GM19452 (cell line): ENCODE measurements around the gene MRFAP1L1.
"Not testable (repeated sequence)": the region's sequence is repeated elsewhere in the genome, so short reads cannot be mapped to it uniquely, and the experiment has no call there.

ENCODE experiments used
- ATAC-seq: cut with Tn5 transposase; IDR thresholded peaks from one replicate; pipeline ENCODE4 v1.9.1; 2021; ENCODE audit not compliant: unreplicated experiment

MRFAP1L1 gene

DNA sequence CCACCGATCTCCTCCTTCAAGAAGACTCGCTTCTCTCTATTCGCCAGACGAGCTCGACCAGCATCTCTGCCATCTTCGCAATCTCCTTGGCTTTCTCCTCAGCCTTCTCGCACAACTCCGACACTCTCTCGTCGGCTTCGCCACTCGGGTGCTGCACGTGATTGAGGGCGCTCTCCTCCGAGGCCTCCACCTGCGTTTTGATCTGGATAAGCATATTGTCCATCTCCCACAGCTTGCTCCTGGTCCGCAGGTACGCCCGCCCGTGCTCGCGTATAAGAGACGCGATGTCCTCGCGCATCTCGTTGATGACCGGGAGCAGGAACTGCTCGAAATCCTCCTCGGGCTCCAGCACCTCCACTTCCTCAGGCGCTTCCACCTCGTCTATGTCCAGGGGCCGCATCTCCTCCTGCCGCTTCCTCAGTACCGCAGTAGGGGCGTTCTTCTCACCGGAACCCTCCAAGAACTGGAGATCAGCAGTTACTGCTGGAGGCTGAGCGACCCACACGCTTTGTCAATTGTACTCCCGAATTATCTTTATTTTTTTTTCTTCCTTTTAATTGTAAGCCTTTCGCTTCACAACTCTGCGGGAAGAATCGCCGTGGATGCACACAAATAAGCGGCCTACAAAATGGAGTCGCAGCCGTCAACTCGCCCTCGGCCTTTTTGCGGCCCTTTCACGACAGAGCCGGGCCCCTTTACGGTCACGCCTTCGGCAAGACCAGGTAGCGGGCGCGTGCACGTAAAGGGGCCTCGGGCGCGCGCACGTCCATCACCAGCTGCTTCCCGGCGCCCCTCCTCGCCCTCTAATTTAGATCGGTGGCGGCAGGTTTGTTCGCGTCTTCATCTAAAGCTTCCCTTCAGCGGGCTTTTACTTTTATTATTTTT is at the start of gene MRFAP1L1:
Gene MRFAP1L1, minus strand, starts transcription at position 636 of the 885 bp plus-strand sequence. Its CDS starts 236 bp downstream, at position 400.
- ATAC-seq: peak; percentile 66

DNA sequence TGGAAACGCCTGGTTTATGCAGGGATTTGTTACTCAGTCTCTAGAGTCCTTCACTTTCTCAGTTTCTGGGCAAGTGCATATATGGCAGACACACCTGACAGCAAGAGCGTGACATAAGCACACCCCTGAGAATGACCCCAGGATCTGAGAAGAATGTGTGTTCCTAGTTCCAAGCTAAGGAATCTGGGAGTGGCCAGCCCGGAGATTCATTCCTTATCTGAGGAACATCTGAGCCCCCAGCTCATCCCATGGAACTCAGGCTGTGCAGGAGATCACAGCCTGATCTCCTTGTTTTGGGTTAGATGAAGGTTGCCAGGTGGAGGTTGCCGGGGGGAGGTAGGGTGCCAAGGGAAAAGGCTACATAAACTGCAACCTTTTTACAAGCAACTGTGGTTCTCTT is 49.1 kb upstream of the MRFAP1L1 start:
- no peak for ATAC-seq

DNA sequence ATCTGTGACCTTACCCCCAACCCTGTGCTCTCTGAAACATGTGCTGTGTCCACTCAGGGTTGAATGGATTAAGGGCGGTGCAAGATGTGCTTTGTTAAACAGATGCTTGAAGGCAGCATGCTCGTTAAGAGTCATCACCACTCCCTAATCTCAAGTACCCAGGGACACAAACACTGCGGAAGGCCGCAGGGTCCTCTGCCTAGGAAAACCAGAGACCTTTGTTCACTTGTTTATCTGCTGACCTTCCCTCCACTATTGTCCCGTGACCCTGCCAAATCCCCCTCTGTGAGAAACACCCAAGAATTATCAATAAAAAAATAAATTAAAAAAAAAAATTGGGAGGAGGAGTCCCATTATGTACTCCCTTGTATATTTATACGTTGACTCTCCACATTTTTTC is 46.7 kb upstream of the MRFAP1L1 start:
- not testable (repeated sequence) for ATAC-seq

DNA sequence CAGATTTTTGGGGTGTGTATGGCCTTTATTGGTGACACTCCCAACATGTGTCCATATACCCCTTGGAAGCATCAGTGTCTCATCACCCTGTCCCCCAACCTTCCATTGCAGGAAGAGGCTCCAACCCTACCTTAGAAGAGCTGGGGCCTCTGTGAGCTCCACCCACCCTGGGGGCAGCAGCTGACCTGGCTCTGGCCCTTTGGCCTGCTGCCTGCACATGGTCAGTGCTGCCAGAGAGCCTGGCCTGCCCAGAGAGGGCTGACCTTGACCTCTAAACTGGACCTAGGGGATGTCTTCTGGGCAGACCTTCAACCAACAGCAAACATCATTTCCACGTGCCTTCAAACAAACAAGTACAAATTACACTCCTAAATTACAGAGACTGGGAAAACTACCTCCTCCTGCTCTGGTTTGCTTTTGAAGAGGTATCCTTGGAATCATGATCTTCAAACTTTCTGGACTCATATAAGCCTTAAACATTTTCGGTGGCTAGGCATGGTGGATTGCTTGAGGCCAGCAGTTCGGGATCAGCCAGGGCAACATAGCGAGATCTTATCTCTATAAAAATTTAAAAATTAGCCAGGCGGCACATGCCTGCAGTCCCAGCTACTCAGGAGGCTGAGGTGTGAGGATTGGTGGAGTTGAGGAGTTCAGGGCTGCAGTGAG is 45.6 kb upstream of the MRFAP1L1 start:
- no peak for ATAC-seq

DNA sequence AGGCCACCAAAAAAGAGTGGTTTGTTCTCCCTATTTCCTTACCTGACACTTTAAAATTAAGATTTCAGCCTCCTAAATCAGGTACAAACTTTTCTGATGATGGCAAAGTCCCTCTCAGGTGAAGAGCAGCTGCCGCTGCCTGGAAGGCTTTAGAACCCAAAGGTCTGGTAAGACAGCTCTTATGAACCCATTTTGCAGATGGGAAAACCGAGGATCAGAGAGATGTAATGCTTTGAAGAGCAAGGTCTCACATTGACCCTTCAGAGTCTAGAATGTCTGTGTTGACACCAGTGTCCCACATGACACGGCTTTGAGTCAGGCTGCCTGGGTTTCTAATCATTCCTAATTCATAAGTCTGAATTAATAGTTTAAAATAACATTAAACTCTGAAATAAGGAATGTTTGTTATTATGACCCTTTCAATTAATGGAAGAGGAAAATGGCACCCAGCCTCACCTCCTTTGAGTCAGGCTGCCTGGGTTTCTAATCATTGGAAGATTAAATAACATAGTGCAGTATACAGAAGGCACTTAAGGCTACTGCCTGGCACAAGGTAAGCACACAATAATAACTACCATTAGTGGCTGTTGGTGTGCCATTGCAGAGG is 44.9 kb upstream of the MRFAP1L1 start:
- no peak for ATAC-seq

DNA sequence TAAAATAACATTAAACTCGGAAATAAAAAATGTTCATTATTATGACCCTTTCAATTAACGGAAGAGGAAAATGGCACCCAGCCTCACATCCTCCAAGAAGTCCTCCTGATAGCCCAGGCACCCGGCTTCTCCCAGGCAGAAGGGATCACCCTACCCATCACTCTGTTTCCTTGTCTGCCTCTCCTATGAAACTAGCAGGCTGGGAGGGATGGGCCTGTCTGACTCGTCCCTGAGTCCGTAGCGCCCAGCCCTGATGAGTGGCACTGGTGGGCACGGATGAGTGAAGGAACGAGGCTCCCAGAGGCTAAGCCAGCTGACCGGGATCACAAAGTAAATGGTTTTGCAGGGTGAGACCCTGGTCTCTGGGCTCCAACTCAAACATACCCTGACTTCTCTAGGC is 44.2 kb upstream of the MRFAP1L1 start:
- ATAC-seq: no peak

DNA sequence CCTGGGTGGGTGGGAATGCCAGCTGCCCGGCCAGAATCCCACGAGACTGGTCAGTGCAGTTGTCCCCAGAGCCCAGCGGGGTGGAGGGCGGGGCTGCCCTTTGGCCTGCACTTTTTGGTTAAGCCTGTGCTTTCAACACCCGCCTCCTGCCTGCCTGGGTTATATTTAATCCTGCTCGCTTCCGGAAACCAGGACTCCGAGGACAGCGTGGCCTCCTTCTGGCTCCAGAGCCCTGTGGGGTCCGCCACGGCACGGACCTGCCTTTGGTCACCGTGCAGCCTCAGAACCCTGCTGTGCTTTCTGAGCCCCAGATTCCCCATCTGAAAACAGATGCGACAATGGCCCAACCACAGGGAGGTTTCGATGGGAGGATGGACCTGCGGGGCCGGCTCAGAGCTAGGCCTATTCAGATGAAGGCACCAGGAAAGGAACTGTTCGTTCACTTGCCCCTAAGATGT is 43.5 kb upstream of the MRFAP1L1 start:
- no peak for ATAC-seq

DNA sequence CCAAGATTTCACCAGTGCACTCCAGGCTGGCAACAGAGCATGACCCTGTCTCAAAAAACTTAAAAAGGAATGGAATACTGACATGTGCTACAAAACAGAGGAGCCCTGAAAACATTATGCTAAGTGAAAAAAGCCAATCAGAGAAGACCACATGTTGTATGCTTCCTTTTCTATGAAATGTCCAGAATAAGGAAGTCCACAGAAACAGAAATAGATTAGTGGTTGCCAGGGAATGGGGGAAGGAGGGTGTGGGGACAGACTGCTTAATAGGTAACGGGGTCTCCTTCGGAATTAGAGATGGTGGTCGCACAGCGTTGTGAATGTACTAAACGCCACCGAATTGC is 42.8 kb upstream of the MRFAP1L1 start:
- no peak for ATAC-seq

DNA sequence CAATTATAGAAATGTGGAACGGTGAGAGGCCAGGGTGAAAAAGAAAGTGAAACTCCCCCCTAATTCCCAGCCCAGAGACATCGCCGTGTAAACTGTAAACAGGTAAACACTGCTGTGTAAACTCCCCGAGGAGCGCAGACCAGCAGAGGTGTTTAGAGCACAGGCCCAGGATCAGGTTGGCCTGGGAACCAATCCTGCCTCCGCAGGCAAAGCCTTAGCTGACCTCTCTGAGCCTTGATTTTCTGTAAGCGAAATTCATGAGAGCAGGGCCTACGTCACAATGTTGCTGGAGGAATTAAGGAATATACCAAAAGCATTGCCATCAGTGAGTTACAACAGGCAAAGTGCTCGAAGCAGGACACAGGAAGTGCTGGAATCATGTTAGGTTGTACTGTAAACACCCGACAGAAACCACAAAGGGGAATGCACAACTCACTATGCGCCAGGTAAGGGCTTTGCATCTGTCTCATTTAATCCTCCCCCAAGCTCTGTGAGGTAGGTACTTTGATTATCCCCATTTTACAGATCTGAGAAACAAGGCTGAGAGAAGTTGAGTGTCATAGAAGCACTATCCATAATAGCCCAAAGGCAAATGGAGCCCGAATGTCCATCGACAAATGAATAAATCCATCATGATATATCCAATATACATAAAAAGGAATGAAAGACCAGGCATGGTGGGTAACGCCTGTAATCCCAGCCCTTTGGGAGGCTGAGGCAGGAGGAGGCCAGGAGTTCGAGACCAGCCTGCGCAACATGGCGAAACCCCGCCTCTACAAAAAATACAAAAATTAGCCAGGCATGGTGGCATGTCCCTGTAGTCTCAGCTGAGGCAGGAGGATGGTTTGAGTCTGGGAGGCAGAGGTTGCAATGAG is 42.2 kb upstream of the MRFAP1L1 start:
- ATAC-seq: no peak

DNA sequence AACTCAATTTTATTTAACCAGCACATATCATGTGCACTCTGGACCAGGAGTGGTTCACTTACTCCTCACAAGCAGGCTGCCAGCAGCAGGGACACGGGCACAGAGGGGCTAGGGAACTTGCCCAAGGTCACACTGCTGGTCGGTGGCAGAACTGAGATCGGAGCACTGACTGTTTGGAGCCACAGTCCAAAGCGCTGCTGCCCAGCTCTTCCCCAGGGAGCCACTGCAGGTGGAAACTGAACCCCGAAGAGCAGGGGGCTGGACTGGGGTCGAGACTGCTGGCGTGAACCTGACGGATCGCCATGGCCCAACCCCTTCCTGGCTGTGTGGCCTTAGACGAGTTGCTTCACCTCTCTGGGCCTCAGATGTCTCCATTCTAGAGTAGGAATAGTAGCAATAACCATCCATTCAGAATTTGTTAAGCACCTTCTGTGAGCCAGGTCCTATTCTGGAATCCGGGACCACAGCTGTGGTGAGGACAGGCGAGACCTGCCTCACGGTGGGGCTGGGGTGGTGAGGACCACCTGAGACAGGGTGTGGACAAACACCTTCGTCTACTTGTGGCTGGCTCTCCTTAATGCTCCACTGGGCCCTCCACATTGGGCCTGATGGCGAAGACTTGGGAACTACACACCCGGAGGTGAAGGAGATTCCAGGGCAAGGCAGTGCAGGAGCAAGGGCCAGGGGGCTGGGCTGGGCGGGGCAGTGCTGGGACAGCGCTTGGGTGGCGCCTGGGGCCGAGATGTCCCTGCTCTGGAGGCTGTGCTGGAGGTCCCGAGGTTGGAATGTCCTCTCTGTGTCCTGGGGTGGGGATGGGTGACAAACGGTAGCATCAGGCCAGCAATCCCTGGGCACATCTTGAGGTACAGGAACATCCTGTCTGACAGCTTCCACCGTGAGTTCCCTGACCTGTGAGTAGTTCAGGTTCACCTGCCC is 40.9 kb upstream of the MRFAP1L1 start:
- no peak for ATAC-seq

DNA sequence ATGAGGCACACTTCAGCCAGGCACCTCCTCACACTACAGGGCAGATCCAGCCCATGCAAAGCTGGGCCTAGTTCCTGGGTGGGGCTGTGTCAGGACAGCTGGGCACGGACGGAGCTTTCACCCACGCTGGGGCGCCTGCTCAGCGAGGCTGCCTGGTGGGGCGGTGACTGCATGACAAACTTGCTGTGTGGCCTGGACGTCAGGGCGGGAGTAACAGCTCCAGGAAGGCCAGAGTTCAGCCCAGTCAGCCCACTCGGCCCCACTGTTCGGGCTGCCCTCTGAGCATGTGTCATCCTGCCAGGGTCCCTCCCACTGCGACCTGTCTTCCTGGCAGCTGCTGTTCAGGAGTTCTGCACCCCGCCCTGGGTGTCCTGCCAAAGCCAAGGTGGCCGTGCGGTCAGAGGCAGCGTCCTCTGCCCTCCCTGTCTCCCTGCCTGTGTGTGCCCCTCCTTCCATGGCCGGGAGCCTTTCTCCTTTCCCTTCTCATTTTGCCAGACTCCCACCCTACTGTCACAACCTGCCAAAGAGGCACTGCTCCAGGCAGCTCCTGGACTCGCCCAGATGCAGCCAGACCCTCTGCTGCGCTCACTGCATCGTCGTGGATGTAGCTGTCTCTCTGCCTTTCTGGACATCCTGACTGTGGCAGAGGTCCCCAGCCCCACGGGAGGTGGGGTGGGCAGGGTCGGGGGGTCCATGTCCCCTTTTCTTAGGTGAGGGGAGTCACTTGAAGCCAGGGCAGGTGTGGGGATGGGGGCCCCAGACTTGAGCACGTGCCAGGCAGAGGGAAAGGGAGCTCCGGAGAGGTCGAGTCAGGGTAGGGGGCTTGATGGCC is 39.9 kb upstream of the MRFAP1L1 start:
- ATAC-seq: no peak

DNA sequence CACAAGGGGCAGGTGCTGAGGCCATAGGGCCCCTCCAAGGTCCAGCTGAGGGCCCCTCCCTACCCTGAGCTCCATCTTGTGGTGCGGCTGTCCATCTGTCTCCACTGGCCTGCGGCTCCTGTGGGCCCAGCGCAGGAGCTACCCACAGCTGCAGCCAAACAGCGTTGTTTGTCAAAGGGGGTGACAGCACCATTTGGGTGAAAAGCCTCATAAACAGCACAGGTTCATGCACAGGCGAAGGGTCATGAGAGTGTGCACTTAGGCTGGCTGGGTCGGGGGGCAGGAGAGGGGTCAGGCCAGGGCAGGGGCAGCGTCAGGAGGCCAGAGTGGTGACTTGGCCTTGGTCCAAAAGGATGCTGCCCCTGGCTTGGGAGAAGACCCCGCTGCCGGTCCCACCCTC is 38.6 kb upstream of the MRFAP1L1 start:
- no peak for ATAC-seq

DNA sequence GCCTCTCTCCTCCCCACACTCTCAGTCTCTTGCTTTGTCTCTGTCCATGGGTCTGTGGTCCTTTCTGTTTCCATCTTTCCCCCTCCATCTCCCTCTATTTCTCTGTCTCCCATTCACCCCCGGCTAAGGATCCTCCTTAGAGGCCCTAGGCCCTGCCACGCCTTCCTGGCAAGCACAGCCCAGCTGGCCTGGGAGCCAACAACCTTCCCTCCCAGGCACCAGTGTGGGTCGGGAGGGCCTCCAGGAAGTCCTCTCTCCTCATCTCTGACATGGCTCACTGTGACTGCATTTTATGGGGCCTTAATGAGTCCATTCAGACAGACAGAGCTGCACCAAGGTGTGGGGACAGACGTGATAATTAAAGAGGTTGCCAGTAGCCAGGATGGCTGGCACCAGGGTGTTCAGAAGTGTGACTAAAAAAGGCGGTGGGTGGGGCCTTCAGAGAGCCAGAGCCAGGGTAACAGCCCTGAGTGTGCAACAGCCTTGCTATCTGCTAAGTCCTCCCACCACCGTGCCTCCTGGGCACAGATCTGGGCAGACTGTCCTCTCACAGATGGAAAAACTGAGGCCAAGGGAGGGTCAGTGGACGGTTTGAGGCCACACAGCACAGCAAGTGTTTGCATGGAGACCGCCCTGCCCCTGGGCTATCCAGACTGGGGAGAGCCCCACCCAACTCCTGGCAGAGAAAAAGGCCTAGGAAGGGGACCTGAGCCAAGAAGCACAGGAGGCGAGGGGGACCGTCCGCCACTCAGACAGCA is 37.8 kb upstream of the MRFAP1L1 start:
- no peak for ATAC-seq

DNA sequence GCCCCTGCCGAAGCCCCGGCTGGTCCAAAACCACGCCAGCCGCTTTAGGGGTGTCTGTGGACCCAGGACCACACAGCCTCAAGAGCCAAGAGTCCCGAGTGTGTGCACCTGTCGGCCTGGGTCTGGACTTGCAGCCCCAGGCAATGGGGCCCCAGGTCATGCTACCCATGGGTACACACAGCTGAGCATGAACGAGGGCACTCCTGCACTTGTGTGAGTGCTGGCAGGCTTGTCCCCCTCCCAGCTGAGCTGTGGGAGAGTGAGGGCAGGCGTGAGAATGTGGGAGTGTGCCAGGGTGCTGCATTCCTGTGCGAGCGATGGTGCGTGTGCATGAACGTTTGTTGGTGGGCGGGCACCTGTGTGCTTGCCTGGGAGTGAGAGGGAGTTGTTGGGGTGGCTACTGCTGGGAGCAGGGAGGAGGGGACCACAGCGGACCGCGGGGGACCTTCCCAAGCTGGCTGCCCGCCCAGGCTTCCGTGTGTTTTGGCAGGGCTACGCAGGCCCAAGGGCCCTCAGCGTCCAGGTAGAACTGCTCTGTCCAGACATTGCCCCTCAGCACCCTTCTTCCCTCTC is 37.1 kb upstream of the MRFAP1L1 start:
- no peak for ATAC-seq

DNA sequence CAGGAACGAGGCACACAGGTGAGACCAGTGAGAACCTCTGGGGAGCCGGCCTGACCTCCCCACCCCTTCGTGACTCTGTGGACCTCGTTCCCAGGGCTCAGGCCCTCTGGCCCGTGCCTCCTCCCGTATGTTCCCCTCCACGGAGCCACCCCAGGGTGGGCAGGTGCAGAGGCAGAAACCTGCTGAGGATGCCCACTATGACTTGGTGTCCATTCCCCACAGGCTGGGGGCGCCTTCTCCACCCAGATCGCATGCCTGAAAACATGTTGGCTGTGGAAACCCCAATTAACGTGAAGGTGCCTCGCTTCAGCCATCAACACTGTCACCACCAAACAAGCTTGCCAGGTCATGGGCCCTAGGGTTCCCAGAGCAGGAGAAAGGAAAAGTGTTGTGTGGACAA is 33.3 kb upstream of the MRFAP1L1 start:
- ATAC-seq: no peak

DNA sequence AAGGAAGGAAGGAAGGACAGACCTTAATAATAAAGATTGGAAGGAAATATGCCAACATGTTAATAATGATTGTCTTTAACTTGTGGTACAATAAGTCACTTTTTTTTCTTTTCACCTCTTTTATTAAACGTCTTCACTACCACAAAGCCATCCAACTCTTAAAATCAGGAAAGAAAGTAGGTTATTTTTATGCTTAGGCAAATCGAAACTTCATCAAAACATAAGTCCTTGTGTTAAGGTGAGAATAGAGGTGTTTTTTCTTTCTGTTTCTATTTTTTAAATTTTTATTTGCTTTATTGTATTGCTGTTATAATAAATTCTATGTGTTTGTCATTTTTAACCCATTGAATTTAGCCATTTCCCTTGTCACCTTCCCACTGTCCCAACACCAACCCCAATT is 32.8 kb upstream of the MRFAP1L1 start:
- no peak for ATAC-seq

DNA sequence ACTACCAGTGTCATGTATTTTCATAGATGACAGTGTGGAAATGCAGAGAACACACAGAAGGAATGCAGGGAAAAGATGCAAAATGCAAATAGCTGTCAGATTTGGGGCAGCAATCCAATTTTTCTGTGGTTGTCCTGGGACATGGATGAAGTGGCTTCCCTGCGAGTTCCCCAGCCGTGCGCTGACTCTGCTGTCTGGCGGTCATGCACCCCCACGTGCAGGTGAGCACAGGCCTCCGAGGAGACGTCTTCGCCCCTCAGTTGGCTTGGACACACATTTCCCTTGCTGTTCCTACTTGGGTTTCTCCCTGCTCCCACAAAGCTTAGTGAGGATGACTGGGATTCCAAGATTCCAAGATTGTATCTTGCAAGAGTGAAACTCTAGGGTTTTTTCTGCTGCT is 30.7 kb upstream of the MRFAP1L1 start:
- ATAC-seq: no peak

DNA sequence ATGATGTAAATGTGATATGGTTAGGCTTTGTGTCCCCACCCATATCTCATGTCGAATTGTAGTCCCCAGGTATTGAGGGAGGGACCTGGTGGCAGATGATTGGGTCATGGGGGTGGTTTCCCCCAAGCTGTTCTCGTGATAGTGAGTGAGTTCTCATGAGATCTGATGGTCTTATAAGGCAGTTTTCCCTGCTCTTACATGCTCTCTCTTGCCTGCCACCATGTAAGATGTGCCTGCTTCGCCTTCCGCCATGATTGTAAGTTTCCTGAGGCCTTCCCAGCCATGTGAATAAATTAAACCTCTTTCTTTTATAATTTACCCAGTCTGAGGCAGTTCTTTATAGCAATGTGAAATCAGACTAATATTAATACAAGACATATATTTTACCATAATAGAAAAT is 30.3 kb upstream of the MRFAP1L1 start:
- ATAC-seq: no peak
